ENCODE data around the gene METRN. TPM values are rescaled to one million over a fixed set of nuclear protein-coding genes. Genes with fewer than 3 reads are reported as not detected.

Gene METRN
- total RNA-seq, 1 experiment from 2014 or later = 23.4 TPM

- Histone ChIP-seq H3K36me3 (ENCODE audit: control insufficient read depth, insufficient read depth, low read length) (no peaks in the 10 kb centered on the region), H3K27me3 (replicated peaks; ENCODE audit: control insufficient read depth, insufficient read depth, low read length) (no peaks in the 10 kb centered on the region), H3K9me3 (no peaks in the 10 kb centered on the region), H3K4me1 (peaks cover 14% of the 10 kb centered on the region), H3K4me3 (ENCODE audit: low read depth, low read length) (no peak overlapping the region)
- no peak for DNase-seq
- no TSS peak for BruUV-seq (replicated peaks)
- Mint-ChIP-seq H3K4me3 (ENCODE audit: unreplicated experiment) (no peak overlapping the region), H3K36me3 (ENCODE audit: insufficient read depth, unreplicated experiment) (peaks cover 8% of the 10 kb centered on the region), H3K4me1 (ENCODE audit: low read depth, unreplicated experiment) (peaks cover 7% of the 10 kb centered on the region), H3K27ac (ENCODE audit: unreplicated experiment) (no peak overlapping the region), H3K27me3 (ENCODE audit: insufficient read depth, unreplicated experiment) (peaks cover 5% of the 10 kb centered on the region), H3K9me3 (ENCODE audit: unreplicated experiment) (no peaks in the 10 kb centered on the region)
- intact Hi-C loops (cut with micrococcal nuclease; ENCODE audit: unreplicated experiment) = loop anchor here (10.0 kb wide), 1 partner anchor 74 kb away; the partner anchor contains the start of genes CHTF18 and RPUSD1
- ChIA-PET CTCF (interaction anchor here (0.6 to 1.1 kb wide), 3 partner anchors 9 to 270 kb away, joined by 3 to 4 read pairs (median 3); no protein-coding TSS in a partner anchor), POLR2A (interaction anchor here (0.6 kb wide), 1 partner anchor 60 kb away, joined by 5 read pairs; no protein-coding TSS in a partner anchor)
- TF ChIP-seq, protein P1, sequence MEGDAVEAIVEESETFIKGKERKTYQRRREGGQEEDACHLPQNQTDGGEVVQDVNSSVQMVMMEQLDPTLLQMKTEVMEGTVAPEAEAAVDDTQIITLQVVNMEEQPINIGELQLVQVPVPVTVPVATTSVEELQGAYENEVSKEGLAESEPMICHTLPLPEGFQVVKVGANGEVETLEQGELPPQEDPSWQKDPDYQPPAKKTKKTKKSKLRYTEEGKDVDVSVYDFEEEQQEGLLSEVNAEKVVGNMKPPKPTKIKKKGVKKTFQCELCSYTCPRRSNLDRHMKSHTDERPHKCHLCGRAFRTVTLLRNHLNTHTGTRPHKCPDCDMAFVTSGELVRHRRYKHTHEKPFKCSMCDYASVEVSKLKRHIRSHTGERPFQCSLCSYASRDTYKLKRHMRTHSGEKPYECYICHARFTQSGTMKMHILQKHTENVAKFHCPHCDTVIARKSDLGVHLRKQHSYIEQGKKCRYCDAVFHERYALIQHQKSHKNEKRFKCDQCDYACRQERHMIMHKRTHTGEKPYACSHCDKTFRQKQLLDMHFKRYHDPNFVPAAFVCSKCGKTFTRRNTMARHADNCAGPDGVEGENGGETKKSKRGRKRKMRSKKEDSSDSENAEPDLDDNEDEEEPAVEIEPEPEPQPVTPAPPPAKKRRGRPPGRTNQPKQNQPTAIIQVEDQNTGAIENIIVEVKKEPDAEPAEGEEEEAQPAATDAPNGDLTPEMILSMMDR (IDR thresholded peaks at IDR 0.05; ENCODE audit: insufficient read depth in 1 of 2, low read depth in 1 of 2, low read length in 1 of 2, severe bottlenecking in 1 of 2, unreplicated experiment in 1 of 2) = no peak
These were observed 4.3 kb upstream of the METRN start for GRCh38 chr16:710500-711075.

DNA sequence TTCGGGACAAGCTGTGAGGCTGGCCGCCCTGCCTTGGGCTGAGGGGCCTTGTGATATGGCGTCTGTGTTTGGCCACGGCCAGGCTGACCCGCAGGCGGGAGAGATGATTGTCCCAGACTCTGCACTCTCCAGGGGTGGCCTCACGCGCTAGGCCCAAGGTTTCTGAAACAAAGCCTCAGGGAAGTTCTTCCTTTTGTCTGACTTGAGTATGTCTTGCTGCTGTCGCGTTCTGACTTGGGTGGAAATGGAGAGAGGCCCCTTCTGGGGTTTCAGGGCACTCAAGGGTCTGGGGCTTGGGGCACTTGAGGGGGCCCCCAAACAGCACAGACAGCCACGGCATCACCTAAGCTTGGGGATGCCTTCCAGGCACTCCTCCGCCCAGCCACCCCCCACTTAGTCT, 3.8 kb upstream of the METRN start:
- TF ChIP-seq, protein P1 (IDR thresholded peaks at IDR 0.05; ENCODE audit: insufficient read depth in 1 of 2, low read depth in 1 of 2, low read length in 1 of 2, severe bottlenecking in 1 of 2, unreplicated experiment in 1 of 2) = no peak
- Mint-ChIP-seq H3K27ac (ENCODE audit: unreplicated experiment) (no peak overlapping the region), H3K9me3 (ENCODE audit: unreplicated experiment) (no peaks in the 10 kb centered on the region), H3K36me3 (ENCODE audit: insufficient read depth, unreplicated experiment) (peaks cover 13% of the 10 kb centered on the region), H3K4me3 (ENCODE audit: unreplicated experiment) (no peak overlapping the region), H3K4me1 (ENCODE audit: low read depth, unreplicated experiment) (peaks cover 7% of the 10 kb centered on the region), H3K27me3 (ENCODE audit: insufficient read depth, unreplicated experiment) (peaks cover 5% of the 10 kb centered on the region)
- DNase-seq = no peak
- BruUV-seq (replicated peaks) = no TSS peak
- Histone ChIP-seq H3K9me3 (no peaks in the 10 kb centered on the region), H3K4me3 (ENCODE audit: low read depth, low read length) (no peak overlapping the region), H3K27me3 (replicated peaks; ENCODE audit: control insufficient read depth, insufficient read depth, low read length) (no peaks in the 10 kb centered on the region), H3K4me1 (peaks cover 18% of the 10 kb centered on the region), H3K36me3 (ENCODE audit: control insufficient read depth, insufficient read depth, low read length) (no peaks in the 10 kb centered on the region)
- POLR2A ChIA-PET = interaction anchor here (0.6 kb wide), 1 partner anchor 61 kb away, joined by 5 read pairs; no protein-coding TSS in a partner anchor
- intact Hi-C loops (cut with micrococcal nuclease; ENCODE audit: unreplicated experiment) = loop anchor here (10.0 kb wide), 1 partner anchor 74 kb away; the partner anchor contains the start of genes CHTF18 and RPUSD1
- CTCF ChIA-PET = interaction anchor here (1.0 to 1.1 kb wide), 2 partner anchors 9 to 21 kb away, joined by 3 read pairs; no protein-coding TSS in a partner anchor

- peaks cover 7% of the 10 kb centered on the region for H3K4me1 Mint-ChIP-seq (ENCODE audit: low read depth, unreplicated experiment)
- DNase-seq = peak; percentile 75 to 88
- intact Hi-C loops (cut with micrococcal nuclease; ENCODE audit: unreplicated experiment) = loop anchor here (10.0 kb wide), 1 partner anchor 73 kb away; the partner anchor contains the start of genes CHTF18 and RPUSD1
- Histone ChIP-seq H3K4me1 (peaks cover 22% of the 10 kb centered on the region), H3K36me3 (ENCODE audit: control insufficient read depth, insufficient read depth, low read length) (no peaks in the 10 kb centered on the region), H3K9me3 (no peaks in the 10 kb centered on the region), H3K27me3 (replicated peaks; ENCODE audit: control insufficient read depth, insufficient read depth, low read length) (no peaks in the 10 kb centered on the region), H3K4me3 (ENCODE audit: low read depth, low read length) (no peak overlapping the region)
- H3K27ac Mint-ChIP-seq (ENCODE audit: unreplicated experiment) = no peak overlapping the region
- ChIA-PET POLR2A (interaction anchor here (0.6 to 1.7 kb wide), 5 partner anchors 9 to 344 kb away, joined by 3 to 6 read pairs (median 3); partner anchors contain the start of genes ANTKMT, CHTF18 and RPUSD1), CTCF (interaction anchor here (0.6 to 1.6 kb wide), 6 partner anchors 10 to 359 kb away, joined by 3 to 13 read pairs (median 5); partner anchors contain the start of genes ANTKMT and AXIN1)
- TF ChIP-seq, protein P1 (IDR thresholded peaks at IDR 0.05; ENCODE audit: insufficient read depth in 1 of 2, low read depth in 1 of 2, low read length in 1 of 2, severe bottlenecking in 1 of 2, unreplicated experiment in 1 of 2) = peak; percentile 84 to 89
- H3K9me3 Mint-ChIP-seq (ENCODE audit: unreplicated experiment) = no peaks in the 10 kb centered on the region
- H3K27me3 Mint-ChIP-seq (ENCODE audit: insufficient read depth, unreplicated experiment) = peaks cover 5% of the 10 kb centered on the region
- H3K36me3 Mint-ChIP-seq (ENCODE audit: insufficient read depth, unreplicated experiment) = peaks cover 17% of the 10 kb centered on the region
- H3K4me3 Mint-ChIP-seq (ENCODE audit: unreplicated experiment) = no peak overlapping the region
- no TSS peak for BruUV-seq (replicated peaks)
These were observed 3.2 kb upstream of the METRN start for GRCh38 chr16:711548-712320.

Data from Caco-2 (cell line).